Measurements from ENCODE around the gene ADCY3. TPM values are rescaled to one million over a fixed set of nuclear protein-coding genes. Genes with fewer than 3 reads are reported as not detected.

ADCY3 gene
- total RNA-seq, 2 experiments from 2014 or later = 28.1 to 31.4 TPM

DNA sequence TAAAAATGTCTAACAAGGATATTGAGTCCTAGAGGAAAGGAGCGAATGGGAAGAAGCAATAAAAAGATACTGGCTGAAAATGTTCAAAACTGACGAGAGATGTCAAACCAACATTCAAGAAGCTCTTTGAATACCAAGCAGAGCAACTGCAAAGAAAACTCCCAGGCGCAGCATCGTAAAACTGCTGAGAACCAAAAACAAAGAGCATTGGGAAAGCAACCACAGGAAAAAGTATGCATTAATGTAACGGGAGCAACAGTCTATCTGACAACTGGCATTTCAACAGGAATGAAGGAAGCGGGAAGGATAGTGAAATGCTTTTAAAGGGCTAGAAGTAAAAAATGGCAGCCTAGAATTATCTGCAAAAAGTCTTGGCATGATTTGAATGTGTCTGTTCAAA lies 53.1 kb downstream of the ADCY3 start:
- H3K36me3 Mint-ChIP-seq (ENCODE audit: low read depth) = peaks cover 15% of the 10 kb centered on the region
- intact Hi-C loops (cut with DNase I, micrococcal nuclease) = no loop called here
- no peak overlapping the region for H3K27ac ChIP-seq (ENCODE audit: low read depth in 1 of 2, low read length in 2 of 2)
- no peak overlapping the region for H3K4me3 ChIP-seq (ENCODE audit: low read length)
- no peak overlapping the region for H3K4me3 Mint-ChIP-seq
- H3K9me3 ChIP-seq (ENCODE audit: control insufficient read depth in 1 of 2, insufficient read depth in 1 of 2, low read length in 2 of 2) = no peaks in the 10 kb centered on the region
- no peak overlapping the region for H3K27ac Mint-ChIP-seq
- H3K27me3 ChIP-seq (ENCODE audit: control insufficient read depth in 1 of 2, insufficient read depth in 2 of 2, low read length in 2 of 2) = no peaks in the 10 kb centered on the region
- H3K27me3 Mint-ChIP-seq = no peaks in the 10 kb centered on the region
- H3K36me3 ChIP-seq (ENCODE audit: insufficient read depth, low read length) = peaks cover 12% of the 10 kb centered on the region
- DNase-seq (no peak), ATAC-seq (ENCODE audit: poor library complexity) (no peak)
- ChIA-PET CTCF (no interaction called here), POLR2A (no interaction called here)
- no peaks in the 10 kb centered on the region for H3K4me1 Mint-ChIP-seq (ENCODE audit: low read depth)
- H3K9me3 Mint-ChIP-seq = no peaks in the 10 kb centered on the region
- no peaks in the 10 kb centered on the region for H3K4me1 ChIP-seq (ENCODE audit: insufficient read depth, low read length)
- TF ChIP-seq CTCF (IDR thresholded peaks at IDR 0.05) = no peak

DNA sequence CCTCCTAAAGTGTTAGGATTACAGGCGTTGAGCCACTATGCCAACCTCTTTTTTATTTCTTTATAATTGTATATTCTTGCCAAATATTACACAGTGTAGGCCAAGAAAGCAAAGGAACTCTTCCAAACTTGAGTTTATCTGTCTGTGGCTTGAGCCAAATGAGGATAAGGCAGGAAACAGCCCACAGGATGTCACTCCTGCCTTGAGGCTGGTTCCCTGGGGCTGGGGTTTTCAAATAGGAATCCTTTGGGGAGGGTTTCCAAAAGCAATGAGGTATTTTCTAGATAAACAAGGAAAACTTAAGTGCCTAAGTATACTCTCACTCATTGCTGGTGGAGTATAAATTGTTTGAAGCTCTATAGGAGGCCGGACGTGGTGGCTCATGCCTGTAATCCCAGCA lies 56.4 kb downstream of the ADCY3 start:
- no peak for ATAC-seq (ENCODE audit: poor library complexity)
- Mint-ChIP-seq H3K27ac (no peak overlapping the region), H3K27me3 (no peaks in the 10 kb centered on the region), H3K36me3 (ENCODE audit: low read depth) (peaks cover 5% of the 10 kb centered on the region), H3K4me3 (no peak overlapping the region), H3K9me3 (no peaks in the 10 kb centered on the region), H3K4me1 (ENCODE audit: low read depth) (no peaks in the 10 kb centered on the region)
- CTCF ChIA-PET = no interaction called here
- POLR2A ChIA-PET = no interaction called here
- H3K27ac ChIP-seq (ENCODE audit: low read depth in 1 of 2, low read length in 2 of 2) = no peak overlapping the region
- no peaks in the 10 kb centered on the region for H3K9me3 ChIP-seq (ENCODE audit: control insufficient read depth in 1 of 2, insufficient read depth in 1 of 2, low read length in 2 of 2)
- H3K4me3 ChIP-seq (ENCODE audit: low read length) = no peak overlapping the region
- no peak for TF ChIP-seq CTCF (IDR thresholded peaks at IDR 0.05)
- no peaks in the 10 kb centered on the region for H3K4me1 ChIP-seq (ENCODE audit: insufficient read depth, low read length)
- intact Hi-C loops (cut with DNase I, micrococcal nuclease) = no loop called here
- no peaks in the 10 kb centered on the region for H3K27me3 ChIP-seq (ENCODE audit: control insufficient read depth in 1 of 2, insufficient read depth in 2 of 2, low read length in 2 of 2)
- no peaks in the 10 kb centered on the region for H3K36me3 ChIP-seq (ENCODE audit: insufficient read depth, low read length)
- no peak for DNase-seq

DNA sequence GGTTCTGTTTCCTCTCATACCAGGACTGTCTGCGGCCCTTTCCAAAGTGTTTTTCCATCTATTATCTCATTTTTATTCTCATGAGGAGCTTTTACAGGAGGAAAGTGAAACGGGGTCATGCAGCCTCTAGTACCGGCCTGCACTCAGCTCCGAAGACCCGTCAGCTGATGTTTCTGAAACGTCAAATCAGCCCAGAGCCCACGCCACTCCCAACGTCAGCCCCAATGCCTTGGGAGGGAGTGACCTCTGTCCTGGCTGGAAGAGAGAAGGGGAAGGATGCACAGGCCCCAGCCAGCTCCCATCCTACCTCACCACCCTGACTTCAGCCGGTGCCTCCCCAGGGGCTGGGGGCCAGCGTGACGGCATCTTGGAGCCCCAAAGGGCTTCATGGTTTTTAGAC lies 58.5 kb downstream of the ADCY3 start:
- intact Hi-C loops (cut with DNase I, micrococcal nuclease) = no loop called here
- no peak overlapping the region for H3K27ac Mint-ChIP-seq
- no peaks in the 10 kb centered on the region for H3K27me3 Mint-ChIP-seq
- no peaks in the 10 kb centered on the region for H3K27me3 ChIP-seq (ENCODE audit: control insufficient read depth in 1 of 2, insufficient read depth in 2 of 2, low read length in 2 of 2)
- no peak for ATAC-seq (ENCODE audit: poor library complexity)
- H3K4me1 Mint-ChIP-seq (ENCODE audit: low read depth) = no peaks in the 10 kb centered on the region
- no peak overlapping the region for H3K4me3 ChIP-seq (ENCODE audit: low read length)
- H3K27ac ChIP-seq (ENCODE audit: low read depth in 1 of 2, low read length in 2 of 2) = no peak overlapping the region
- TF ChIP-seq CTCF (IDR thresholded peaks at IDR 0.05) = no peak
- no peak overlapping the region for H3K4me3 Mint-ChIP-seq
- POLR2A ChIA-PET = no interaction called here
- H3K36me3 ChIP-seq (ENCODE audit: insufficient read depth, low read length) = no peaks in the 10 kb centered on the region
- H3K4me1 ChIP-seq (ENCODE audit: insufficient read depth, low read length) = no peaks in the 10 kb centered on the region
- no peaks in the 10 kb centered on the region for H3K36me3 Mint-ChIP-seq (ENCODE audit: low read depth)
- H3K9me3 Mint-ChIP-seq = no peaks in the 10 kb centered on the region
- DNase-seq = no peak
- CTCF ChIA-PET = no interaction called here
- no peaks in the 10 kb centered on the region for H3K9me3 ChIP-seq (ENCODE audit: control insufficient read depth in 1 of 2, insufficient read depth in 1 of 2, low read length in 2 of 2)
